NOMO-1 treated with dmso at 0.1 percent for 144 hours (cell line): ENCODE results near the gene HUWE1.
"Not testable (repeated sequence)": the region's sequence is repeated elsewhere in the genome, so short reads cannot be mapped to it uniquely, and the experiment has no call there.

Experiments used
- DNase-seq: peaks from one replicate; lab custom pipeline; 2025; ENCODE audit not compliant: unreplicated experiment; lab: John Stamatoyannopoulos, UW

HUWE1 gene, protein sequence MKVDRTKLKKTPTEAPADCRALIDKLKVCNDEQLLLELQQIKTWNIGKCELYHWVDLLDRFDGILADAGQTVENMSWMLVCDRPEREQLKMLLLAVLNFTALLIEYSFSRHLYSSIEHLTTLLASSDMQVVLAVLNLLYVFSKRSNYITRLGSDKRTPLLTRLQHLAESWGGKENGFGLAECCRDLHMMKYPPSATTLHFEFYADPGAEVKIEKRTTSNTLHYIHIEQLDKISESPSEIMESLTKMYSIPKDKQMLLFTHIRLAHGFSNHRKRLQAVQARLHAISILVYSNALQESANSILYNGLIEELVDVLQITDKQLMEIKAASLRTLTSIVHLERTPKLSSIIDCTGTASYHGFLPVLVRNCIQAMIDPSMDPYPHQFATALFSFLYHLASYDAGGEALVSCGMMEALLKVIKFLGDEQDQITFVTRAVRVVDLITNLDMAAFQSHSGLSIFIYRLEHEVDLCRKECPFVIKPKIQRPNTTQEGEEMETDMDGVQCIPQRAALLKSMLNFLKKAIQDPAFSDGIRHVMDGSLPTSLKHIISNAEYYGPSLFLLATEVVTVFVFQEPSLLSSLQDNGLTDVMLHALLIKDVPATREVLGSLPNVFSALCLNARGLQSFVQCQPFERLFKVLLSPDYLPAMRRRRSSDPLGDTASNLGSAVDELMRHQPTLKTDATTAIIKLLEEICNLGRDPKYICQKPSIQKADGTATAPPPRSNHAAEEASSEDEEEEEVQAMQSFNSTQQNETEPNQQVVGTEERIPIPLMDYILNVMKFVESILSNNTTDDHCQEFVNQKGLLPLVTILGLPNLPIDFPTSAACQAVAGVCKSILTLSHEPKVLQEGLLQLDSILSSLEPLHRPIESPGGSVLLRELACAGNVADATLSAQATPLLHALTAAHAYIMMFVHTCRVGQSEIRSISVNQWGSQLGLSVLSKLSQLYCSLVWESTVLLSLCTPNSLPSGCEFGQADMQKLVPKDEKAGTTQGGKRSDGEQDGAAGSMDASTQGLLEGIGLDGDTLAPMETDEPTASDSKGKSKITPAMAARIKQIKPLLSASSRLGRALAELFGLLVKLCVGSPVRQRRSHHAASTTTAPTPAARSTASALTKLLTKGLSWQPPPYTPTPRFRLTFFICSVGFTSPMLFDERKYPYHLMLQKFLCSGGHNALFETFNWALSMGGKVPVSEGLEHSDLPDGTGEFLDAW (N-terminal part only)

DNA sequence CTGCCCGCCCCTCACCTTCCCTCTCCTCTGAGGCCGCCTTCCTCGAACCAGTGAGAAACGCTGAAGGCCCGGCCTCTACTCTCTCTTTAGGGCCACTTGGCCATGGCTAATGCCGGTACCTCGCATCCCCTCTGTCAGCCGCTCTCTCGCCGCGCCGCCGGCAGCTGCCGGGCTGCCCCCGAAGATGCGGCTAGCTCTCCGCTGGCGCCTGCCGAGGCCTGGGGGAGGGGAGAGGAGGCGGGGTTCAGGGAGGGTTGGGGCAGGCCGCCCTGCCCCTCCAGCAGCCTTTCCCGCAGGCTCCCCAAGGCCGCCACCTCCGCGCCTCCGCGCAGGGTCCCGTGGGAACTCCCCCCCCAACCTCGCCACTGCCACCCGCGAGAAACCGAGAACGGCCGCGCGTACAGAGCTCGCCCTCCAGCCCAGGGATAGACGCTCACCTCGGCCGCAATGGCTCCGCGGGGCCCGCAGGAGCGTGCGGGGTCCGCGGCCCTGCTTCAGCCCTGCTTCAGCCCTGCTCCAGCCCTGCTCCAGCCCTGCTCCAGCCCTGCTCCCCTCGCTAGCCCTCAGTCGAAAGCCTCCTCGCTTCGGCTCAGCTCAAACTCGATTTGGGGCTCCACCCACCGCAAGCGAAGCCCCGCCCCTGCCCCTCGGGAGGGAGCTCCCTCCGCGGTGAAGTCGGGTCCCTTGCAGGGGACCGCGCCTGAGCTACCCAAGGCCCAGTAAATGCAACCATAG, at the start of gene HUWE1:
Gene HUWE1, minus strand, starts transcription at position 569 of the 735 bp plus-strand sequence. CDS start 32,612 bp downstream, outside the sequence.
- peak; percentile 45 for DNase-seq

DNA sequence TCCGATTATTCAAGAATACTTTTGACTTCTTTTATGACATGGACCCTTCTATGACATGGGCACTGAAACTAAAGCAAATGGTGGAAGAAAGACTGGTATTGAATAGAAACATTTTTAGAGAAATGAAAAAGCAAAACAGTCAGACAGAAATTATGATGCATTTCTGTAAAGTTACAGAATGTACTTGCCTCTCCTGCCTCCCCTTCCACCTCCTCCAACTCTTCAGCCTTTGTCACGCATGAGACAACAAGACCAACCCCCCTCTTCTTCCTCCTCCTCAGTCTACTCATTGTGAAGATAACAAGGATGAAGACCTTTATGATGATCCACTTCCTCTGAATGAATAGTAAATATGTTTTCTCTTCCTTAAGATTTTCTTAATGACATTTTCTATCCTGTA, 46.3 kb upstream of the HUWE1 start:
- no peak for DNase-seq

DNA sequence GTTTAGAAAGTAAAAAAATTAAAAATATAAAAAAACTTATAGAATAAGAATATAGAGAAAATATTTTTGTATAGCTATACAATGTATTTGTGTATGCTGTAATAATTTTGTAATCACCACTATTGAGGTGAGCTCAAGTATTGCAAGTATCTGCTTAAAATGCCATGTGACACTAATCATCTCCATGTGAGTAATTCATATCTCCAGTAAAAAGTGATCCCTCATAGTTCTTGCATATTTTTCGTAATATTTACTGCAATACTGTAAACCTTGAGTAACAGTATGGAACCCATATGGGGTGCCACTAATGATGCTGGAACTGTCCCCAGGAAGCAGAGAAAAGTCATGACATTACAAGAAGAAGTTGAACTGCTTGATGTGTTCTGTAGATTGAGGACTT, 43.2 kb upstream of the HUWE1 start:
- DNase-seq = no peak

DNA sequence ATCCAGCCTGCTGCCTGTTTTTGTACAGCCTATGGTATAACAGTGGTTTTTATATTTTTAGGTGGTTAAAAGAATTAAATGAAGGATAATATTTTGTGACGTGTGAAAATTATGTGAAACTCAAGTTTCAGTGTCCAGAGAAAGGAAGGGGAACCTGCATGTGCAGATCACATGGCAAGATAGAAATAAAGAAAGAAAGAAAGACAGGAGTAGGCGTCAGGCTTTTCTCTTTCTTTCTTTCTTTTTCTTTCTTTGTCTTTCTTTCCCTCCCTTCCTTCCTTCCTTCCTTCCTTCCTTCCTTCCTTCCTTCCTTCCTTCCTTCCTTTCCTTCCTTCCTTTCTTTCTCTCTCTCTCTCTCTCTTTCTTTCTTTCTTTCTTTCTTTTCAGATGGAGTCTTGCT, 42.0 kb upstream of the HUWE1 start:
- no peak for DNase-seq

GRCh38 chrX:53724872-53725271, 38.4 kb upstream of the HUWE1 start:
- no peak for DNase-seq

DNA sequence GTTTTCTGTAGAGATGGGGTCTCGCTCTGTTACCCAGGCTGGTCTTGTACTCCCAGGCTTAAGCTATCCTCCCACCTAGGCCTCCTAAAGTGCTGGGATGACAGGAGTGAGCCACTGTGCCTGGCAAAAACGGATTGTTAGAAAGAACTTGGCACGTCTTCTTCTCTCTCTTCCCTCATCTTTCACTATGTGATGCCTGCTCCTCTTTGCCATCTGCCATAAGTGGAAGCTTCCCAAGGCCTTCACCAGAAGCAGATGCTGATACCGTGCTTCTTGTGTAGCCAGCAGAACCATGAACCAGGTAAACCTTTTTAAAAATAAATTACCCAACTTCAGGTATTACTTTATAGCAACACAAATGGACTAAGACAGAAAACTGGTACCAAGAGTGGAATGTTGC, 36.9 kb upstream of the HUWE1 start:
- no peak for DNase-seq

GRCh38 chrX:53721610-53722009, 35.1 kb upstream of the HUWE1 start:
- not testable (repeated sequence) for DNase-seq

DNA sequence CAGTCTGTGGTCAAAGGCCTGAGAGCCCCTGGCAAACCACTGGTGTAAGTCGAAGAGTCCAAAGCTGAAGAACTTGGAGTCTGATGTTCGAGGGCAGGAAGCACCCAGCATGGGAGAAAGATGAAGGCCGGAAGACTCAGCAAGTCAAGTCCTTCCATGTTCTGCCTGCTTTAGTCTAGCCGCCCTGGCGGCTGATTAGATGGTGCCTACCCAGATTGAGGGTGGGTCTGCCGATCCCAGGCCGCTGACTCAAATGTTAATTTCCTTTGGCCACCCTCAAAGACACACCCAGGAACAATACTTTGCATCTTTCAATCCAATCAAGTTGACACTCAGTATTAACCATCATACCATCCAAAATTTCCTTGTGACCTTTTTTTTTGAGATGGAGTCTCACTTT, 33.1 kb upstream of the HUWE1 start:
- not testable (repeated sequence) for DNase-seq

GRCh38 chrX:53718073-53718472, 31.6 kb upstream of the HUWE1 start:
- DNase-seq = no peak

GRCh38 chrX:53717205-53717604, 30.7 kb upstream of the HUWE1 start:
- no peak for DNase-seq

- DNase-seq = peak; percentile 13
These were observed 30.0 kb upstream of the HUWE1 start for GRCh38 chrX:53716328-53717088.

GRCh38 chrX:53715346-53715924, 28.9 kb upstream of the HUWE1 start:
- no peak for DNase-seq

DNA sequence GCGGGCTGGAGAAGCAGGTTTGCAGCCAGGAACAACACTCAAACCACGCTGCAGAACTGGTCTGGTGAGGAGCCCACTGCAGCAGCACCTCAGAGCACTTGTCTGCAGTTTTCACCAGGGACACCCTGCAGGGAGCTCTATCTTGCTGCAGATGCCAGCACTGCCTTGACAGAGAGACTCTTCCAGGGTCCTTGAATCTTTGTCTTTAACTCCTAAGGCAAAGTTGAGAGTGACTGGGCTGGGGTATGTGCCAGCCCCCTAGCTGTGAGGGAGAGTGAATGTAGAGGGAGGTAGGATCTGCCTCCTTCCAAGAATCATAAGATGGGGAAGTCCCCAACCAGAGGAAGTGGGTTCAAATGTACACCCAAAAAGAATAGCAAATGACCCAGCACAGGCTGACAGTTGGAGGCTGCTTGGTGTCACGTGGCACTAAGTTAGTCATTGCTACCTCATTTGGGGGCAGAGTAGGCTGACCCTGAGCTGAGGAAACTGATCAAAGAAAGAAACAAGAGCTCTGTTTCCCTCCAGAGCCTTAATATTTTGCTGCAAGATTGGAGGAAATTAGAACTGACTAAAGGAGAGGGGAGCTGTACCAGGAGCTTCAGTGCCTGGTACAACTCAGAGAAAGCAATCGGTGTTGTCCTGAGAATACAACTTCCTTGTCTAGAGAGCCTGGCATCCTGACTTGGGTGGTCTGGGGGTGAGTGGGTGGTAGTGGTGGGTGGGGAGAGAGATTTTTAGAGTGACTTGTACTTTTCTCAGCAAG, 28.2 kb upstream of the HUWE1 start:
- DNase-seq = peak; percentile 29

DNA sequence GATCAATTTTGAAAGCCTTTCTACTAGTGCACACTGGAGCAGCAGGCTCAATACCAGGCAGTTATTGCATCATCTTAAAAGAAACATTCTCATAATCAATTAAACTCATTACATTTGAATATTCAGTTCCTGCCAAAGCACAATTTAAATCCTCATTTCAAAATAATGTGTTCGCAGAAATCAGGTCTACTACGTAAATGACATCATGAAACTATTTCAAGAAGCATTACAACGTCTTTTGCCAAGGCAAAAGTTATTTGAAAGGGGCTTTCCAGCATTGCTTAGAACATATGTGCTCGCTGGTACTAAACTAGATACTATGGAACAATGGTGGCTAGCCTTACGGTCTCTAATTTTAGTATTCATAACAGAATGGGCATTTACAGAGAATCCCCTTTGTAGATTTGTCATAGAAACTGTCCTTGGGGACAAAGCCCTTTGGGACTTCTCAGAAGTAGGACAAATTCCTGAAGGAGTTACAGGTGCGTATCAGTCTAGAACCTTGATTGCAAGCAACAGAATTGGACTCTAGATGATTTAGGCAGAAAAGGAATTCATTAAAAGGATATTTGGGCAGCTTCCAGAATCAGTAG, 27.6 kb upstream of the HUWE1 start:
- DNase-seq = no peak

- no peak for DNase-seq
These were observed 24.9 kb upstream of the HUWE1 start for GRCh38 chrX:53711436-53711835.

- DNase-seq = no peak
These were observed 18.3 kb upstream of the HUWE1 start for GRCh38 chrX:53704854-53705253.

DNA sequence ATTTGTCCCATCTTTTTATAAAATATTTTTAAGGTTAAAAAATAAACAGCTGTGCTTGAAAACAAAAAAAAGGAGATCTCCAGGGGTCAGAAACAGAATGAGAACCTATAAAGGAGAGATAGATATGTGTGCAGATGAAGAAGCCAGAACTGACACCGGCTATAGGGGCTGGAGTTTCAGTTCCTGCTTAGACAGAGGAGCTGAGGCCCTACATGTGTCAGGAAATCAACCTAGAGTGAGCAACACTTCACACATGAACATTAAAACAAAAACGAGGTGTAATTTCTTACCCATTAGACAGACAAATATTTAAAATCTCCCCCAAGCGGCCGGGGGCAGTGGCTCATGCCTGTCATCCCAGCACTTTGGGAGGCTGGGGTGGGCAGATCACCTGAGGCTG, 17.8 kb upstream of the HUWE1 start:
- peak; percentile 15 for DNase-seq

- no peak for DNase-seq
These were observed 9.5 kb upstream of the HUWE1 start for GRCh38 chrX:53695946-53696549.
